ENCODE data around the gene USP15.
"Not testable (repeated sequence)": the region's sequence is repeated elsewhere in the genome, so short reads cannot be mapped to it uniquely, and the experiment has no call there.

USP15 gene

GRCh38 chr12:62368430-62369223 is 108.4 kb downstream of the USP15 start:
- not testable (repeated sequence) for DNase-seq (ENCODE audit: low read depth, low spot score)

- no peak for DNase-seq (ENCODE audit: low read depth, low spot score)
Measured at GRCh38 chr12:62370189-62370588, 110.0 kb downstream of the USP15 start.

- no peak for DNase-seq (ENCODE audit: low read depth, low spot score)
Measured at GRCh38 chr12:62371661-62372060, 111.5 kb downstream of the USP15 start.

- no peak for DNase-seq (ENCODE audit: low read depth, low spot score)
Measured at GRCh38 chr12:62372134-62372533, 111.9 kb downstream of the USP15 start.

GRCh38 chr12:62372825-62373224 is 112.6 kb downstream of the USP15 start:
- DNase-seq (ENCODE audit: low read depth, low spot score): no peak

GRCh38 chr12:62375603-62376002 is 115.4 kb downstream of the USP15 start:
- no peak for DNase-seq (ENCODE audit: low read depth, low spot score)

GRCh38 chr12:62379026-62379722 is 119.0 kb downstream of the USP15 start:
- no peak for DNase-seq (ENCODE audit: low read depth, low spot score)

- DNase-seq (ENCODE audit: low read depth, low spot score): no peak
Measured at GRCh38 chr12:62379723-62380045, 119.5 kb downstream of the USP15 start.

GRCh38 chr12:62382526-62382925 is 122.3 kb downstream of the USP15 start:
- DNase-seq (ENCODE audit: low read depth, low spot score): no peak

GRCh38 chr12:62396750-62397149 is 136.5 kb downstream of the USP15 start:
- no peak for DNase-seq (ENCODE audit: low read depth, low spot score)

GRCh38 chr12:62400135-62400534 is 139.9 kb downstream of the USP15 start:
- DNase-seq (ENCODE audit: low read depth, low spot score): no peak

- no peak for DNase-seq (ENCODE audit: low read depth, low spot score)
Measured at GRCh38 chr12:62401631-62402030, 141.4 kb downstream of the USP15 start.

- DNase-seq (ENCODE audit: low read depth, low spot score): no peak
Measured at GRCh38 chr12:62403031-62403430, 142.8 kb downstream of the USP15 start.

- no peak for DNase-seq (ENCODE audit: low read depth, low spot score)
Measured at GRCh38 chr12:62407587-62407986, 147.4 kb downstream of the USP15 start.

GRCh38 chr12:62409068-62409467 is 148.9 kb downstream of the USP15 start:
- no peak for DNase-seq (ENCODE audit: low read depth, low spot score)

- DNase-seq (ENCODE audit: low read depth, low spot score): no peak
Measured at GRCh38 chr12:62414180-62414579, 154.0 kb downstream of the USP15 start.

- DNase-seq (ENCODE audit: low read depth, low spot score): no peak
Measured at GRCh38 chr12:62426089-62426488, 165.9 kb downstream of the USP15 start.

- DNase-seq (ENCODE audit: low read depth, low spot score): no peak
Measured at GRCh38 chr12:62429457-62429856, 169.3 kb downstream of the USP15 start.

- DNase-seq (ENCODE audit: low read depth, low spot score): no peak
Measured at GRCh38 chr12:62434494-62435302, 174.5 kb downstream of the USP15 start.

GRCh38 chr12:62435303-62436163 is 175.3 kb downstream of the USP15 start:
- no peak for DNase-seq (ENCODE audit: low read depth, low spot score)

- DNase-seq (ENCODE audit: low read depth, low spot score): no peak
Measured at GRCh38 chr12:62436164-62436503, 175.9 kb downstream of the USP15 start.
